Fibroblast of skin of scalp (primary cell): ENCODE data around the gene RAD51B. TPM values are rescaled to one million over a fixed set of nuclear protein-coding genes. Genes with fewer than 3 reads are reported as not detected.
"Not testable (repeated sequence)": the region's sequence is repeated elsewhere in the genome, so short reads cannot be mapped to it uniquely, and the experiment has no call there.

Experiments
- DNase-seq: peaks from one replicate; pipeline ENCODE4 v3.0.0-alpha.2; 2013
- polyA plus RNA-seq, 2 experiments: library from polyadenylated mRNA; unstranded; fragments of 120-200 nt; gene quantifications; one replicate each; pipeline ENCODE4 v1.2.1, GENCODE V29; 2013; ENCODE audit not compliant: insufficient read length in 2 of 2

The RAD51B gene
- 5.9 TPM for polyA plus RNA-seq (2013, experiment 1 of 2; ENCODE audit: insufficient read length)
- 8.0 TPM for polyA plus RNA-seq (2013, experiment 2 of 2; ENCODE audit: insufficient read length)

DNA sequence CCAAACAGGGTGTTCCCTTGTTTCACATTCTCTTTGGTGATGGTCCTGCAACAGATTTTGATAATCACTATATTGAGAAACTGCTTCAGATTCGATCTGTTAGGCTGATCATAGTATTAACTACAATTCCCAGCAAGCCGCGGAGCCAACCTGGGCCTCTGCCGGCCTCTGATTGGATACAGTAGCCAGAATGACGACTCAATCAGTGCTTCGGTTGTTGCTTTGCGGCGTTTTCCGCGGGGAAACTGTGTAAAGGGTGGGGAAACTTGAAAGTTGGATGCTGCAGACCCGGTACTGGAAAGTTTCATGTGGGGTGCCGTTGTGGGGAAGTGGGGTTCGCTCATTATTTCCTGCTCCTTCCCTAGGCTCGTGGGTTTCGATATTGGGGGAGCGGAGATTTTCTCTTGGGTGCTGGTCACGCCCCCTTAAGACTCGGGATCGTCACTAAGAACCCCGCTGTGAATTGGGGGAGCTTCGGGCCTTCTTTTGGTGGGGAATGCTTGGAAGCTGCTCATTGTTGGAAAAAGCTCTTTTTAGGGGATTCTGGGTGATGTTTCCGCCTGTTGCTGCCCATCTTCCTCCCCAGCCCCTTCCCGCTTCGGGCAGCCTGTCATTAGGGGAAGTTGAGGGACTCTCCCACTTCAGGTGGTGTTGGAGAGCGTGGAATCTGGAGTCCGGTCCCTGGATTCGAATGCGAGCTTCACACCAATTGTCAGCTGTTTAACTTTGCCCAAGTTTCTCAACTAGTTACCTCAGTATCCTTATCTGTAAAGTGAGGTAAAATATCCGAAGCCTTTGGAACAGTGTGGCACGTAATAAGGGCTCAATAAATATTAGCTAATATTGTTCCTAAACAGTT, at the start of gene RAD51B:
TSS of gene RAD51B (plus strand) at position 217 of the 859 bp plus-strand sequence.
- DNase-seq: peak; percentile 85

GRCh38 chr14:67773844-67774377, 45.7 kb upstream of the RAD51B start:
- DNase-seq: no peak

DNA sequence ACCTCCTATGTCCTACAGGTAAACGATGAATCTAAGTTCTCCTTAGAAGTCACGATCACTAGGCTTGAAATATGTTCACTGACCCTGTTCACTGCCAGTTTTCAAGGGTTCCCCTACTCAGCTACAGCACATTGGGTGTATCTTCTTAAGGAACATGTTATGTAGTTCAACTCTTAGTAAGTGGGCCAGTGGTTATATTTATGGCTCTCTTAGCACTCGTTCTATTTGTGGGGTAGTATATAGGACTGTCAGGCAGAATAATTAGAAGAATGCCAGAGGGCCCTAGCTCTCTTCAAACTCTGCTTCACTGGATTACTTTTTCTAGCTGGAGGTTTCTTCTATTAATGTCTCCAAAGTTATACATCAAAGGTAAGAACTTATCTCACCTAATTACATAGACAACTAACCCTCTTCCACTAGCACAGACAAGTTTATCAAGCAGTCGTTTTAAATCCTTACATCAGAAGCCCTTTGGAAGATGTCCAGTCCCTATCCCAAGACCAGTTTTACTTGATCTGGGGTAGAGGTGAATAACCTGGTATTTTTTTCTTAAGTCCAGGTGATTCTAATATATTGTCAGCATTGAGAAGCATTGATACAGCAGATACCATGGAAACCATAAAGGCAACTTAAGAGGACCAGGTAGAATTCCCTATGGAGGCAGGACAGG, 42.8 kb upstream of the RAD51B start:
- no peak for DNase-seq

DNA sequence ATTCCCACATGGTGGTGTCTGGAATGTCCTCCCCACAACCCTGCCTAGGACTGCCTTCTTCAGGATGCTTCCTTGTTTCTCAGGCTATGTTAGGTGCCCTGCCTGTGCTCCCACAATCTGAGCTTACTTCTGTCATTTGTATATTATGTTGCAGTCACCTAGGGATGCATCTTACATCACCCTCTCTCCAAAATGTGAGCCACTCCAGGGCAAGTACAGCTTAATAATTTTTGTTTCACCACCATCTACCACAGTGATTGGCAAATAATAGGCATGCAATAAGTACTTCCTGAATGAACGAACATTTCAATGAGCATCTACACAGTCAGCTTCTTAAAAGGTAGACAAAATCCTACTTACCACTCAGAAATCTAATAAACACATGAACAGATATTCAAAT, 40.8 kb upstream of the RAD51B start:
- DNase-seq: no peak

GRCh38 chr14:67782090-67782489, 37.5 kb upstream of the RAD51B start:
- no peak for DNase-seq

GRCh38 chr14:67784244-67784823, 35.2 kb upstream of the RAD51B start:
- no peak for DNase-seq

DNA sequence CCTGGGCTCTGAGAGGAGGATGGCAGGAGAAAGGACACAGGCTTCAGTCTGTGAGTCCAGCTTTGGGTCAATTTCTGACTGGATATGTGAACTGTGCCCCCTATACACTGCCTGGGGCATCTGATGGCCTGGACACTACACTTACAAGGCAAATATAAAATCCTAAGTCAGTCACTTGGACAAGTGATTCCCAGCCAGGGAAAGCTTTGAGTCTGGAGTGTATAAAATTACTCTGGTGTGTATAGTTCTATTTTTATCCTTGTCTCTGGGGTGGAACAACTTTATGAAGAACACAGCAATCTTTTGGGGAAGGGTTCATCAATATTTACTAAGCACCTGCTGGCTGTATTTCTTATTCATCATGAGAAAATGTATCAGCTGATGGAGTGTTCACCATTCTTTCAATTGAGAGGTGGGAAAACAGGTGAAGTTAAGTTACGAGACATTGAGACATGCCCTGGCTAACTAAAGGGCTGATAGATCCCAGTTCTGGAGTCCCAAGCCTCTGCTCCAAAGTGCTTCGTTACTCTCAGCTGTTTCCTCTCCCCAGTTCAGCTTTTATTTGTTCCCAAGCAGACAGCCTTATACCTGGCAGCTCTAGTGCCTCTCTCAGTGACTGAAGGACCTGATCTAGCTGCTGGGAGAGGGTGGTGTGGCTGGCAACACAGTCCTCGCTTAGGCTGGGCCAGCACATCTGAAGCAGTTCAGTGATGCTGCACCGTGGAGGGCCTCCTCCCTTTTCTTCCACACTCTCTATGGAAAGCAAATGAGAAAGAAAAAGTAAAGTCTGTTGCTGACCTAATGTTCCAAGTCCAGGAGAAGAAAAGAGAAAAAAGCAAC, 34.1 kb upstream of the RAD51B start:
- no peak for DNase-seq

- DNase-seq: no peak
These were observed 31.9 kb upstream of the RAD51B start for GRCh38 chr14:67787673-67788072.

DNA sequence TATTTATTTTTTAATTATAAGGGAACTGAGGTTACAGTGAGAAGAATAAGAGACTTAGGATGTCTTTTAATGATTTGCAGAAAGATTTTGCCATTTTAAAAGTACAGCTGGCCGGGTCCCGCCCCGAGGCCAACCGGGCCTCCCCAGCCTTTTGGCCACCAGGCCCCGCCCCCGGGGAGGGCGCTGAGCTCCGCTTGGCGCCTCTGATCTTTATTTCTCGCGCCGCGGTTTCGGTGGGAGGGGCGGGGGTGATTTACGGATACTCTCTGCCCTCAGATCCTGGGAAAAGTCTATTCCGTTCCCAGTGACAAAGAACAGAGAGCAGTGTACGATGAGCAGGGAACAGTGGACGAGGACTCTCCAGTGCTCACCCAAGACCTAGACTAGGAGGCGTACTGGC, 20.8 kb upstream of the RAD51B start:
- no peak for DNase-seq

- DNase-seq: no peak
These were observed 18.8 kb upstream of the RAD51B start for GRCh38 chr14:67800743-67801142.

DNA sequence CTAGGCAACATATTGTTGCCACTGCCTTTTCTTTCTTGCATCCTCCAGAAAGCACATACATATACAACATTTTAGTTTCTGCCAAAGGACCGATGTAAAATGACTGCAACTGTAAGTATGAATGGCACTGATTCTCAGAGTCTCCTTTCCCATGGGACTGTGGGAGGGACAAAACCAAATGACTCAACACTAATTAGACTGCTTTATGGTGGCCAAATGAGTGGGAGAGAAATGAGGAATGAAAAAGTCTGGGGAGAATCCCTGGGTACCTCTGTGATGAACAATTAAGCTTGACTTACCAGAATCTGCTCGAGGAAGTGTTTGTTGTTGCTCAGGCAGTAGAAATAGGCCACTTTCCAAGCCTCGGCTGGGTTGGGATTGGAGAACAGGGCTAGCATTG, 13.3 kb upstream of the RAD51B start:
- DNase-seq: peak; percentile 35

- no peak for DNase-seq
These were observed 4.8 kb upstream of the RAD51B start for GRCh38 chr14:67814821-67815220.

- DNase-seq: peak; percentile 12
These were observed 3.9 kb upstream of the RAD51B start for GRCh38 chr14:67815573-67816225.

- peak; percentile 95 for DNase-seq
These were observed 3.1 kb upstream of the RAD51B start, which contains the start of gene ZFYVE26 for GRCh38 chr14:67816326-67817002. Gene ZFYVE26, minus strand, starts transcription at chr14:67816590. Its CDS starts 627 bp downstream, at chr14:67815963.

DNA sequence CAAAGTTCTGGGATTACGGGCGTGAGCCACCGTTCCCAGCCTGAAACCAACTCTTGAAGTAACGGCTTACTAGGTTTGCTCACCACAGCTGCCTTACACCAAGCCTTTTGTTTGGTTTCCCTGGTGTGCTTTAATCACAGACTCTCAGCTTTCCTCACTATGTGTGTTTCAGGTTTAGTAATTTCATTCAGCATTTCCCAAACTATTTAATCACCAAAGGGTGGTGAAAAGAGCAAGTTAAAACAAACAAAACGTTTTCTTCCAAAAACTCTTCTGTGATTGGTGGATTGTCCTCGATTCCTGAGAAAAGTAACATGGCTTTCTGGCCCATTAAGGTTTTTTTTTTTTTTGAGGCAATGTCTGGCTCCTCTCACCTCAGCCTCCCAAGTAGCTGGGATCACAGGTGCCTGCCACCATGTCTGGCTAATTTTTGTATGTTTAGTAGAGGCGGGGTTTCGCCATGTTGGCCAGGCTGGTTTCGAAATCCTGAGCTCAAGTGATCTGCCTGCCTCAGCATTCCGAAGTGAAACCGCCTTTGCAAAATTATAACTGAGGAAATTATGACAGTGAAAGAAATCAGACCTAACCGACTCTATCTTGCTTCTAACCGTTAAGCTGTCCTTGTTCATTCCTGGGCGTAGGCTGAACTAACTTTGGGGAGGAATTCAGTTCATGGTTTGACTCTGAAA, 1.7 kb upstream of the RAD51B start:
- DNase-seq: no peak

GRCh38 chr14:67818476-67818875, 1.1 kb upstream of the RAD51B start:
- not testable (repeated sequence) for DNase-seq

GRCh38 chr14:67820428-67820971, 921 bp downstream of the RAD51B start:
- peak; percentile 17 for DNase-seq

DNA sequence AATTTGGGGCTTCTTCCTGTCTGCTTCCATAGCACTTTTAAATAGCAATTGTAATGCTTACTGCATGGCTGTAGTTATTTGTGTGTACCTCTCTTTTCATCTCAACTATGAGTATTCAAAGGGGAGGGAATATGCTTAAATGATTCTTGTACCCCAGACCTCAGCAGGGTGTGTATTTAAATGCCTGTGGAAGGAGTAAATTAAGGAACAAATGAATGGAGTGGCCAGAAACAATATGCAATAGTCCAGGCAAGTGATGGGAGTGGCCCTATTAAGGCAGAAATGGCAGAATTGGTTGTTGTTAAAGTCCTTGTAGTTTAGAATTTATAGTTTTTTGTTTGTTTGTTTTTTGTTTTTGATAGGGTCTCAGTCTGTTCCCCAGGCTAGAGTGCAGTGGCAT, 1.5 kb downstream of the RAD51B start:
- DNase-seq: no peak

DNA sequence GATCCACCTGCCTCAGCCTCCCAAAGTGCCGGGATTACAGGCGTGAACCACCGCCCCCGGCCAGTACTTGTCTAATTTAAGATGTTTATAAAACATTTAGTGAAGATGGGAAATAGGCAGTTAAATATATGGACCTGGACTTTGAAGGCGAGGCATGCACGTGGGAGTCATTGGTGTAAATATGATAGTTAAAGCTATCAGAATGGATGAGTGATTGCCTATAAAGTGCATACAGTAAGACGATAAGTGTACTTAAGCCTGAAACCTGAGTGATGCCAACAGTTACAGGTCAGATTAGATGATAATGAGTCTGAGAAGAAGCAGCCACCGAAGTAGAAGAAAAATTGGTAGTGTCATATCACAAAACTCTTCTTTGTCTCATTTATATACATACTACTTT, 11.5 kb downstream of the RAD51B start:
- no peak for DNase-seq

- DNase-seq: no peak
These were observed 13.8 kb downstream of the RAD51B start for GRCh38 chr14:67833403-67833802.
